Measurements from ENCODE around the gene FHIT. TPM values are rescaled to one million over a fixed set of nuclear protein-coding genes. Genes with fewer than 3 reads are reported as not detected.

Gene FHIT
- total and polyA plus RNA-seq, 7 donors: 0.98 to 10.4 (median 4.0) TPM

GRCh38 chr3:60176614-60177013 is 1074.6 kb downstream of the FHIT start:
- no peak for DNase-seq
- Histone ChIP-seq H3K36me3 (ENCODE audit: insufficient read depth in 1 of 2, low read depth in 1 of 2) (no peaks in the 10 kb centered on the region), H3K27ac (no peak overlapping the region), H3K27me3 (ENCODE audit: insufficient read depth in 3 of 3, low read length in 2 of 3) (no peaks in the 10 kb centered on the region), H3K4me1 (no peaks in the 10 kb centered on the region), H3K9me3 (no peaks in the 10 kb centered on the region), H3K4me3 (no peak overlapping the region)
- intact Hi-C loops (cut with DNase I): no loop called here
- no peak for TF ChIP-seq CTCF (IDR thresholded peaks at IDR 0.05)
- 44 to 45% (median 44%) methylated on average over 6 of the region's 6 CpGs for WGBS, 3 donors
- ATAC-seq: no peak

GRCh38 chr3:60175680-60176079 is 1075.6 kb downstream of the FHIT start:
- ATAC-seq: no peak
- 92 to 95% (median 93%) methylated on average over 3 of the region's 3 CpGs for WGBS, 3 donors

GRCh38 chr3:60169755-60170154 is 1081.5 kb downstream of the FHIT start:
- Histone ChIP-seq H3K9me3 (no peaks in the 10 kb centered on the region), H3K4me1 (no peaks in the 10 kb centered on the region), H3K4me3 (no peak overlapping the region), H3K27ac (no peak overlapping the region), H3K27me3 (ENCODE audit: insufficient read depth in 3 of 3, low read length in 2 of 3) (no peaks in the 10 kb centered on the region), H3K36me3 (ENCODE audit: insufficient read depth in 1 of 2, low read depth in 1 of 2) (no peaks in the 10 kb centered on the region)
- WGBS, 3 donors: 81 to 86% (median 84%) methylated on average over 5 of the region's 5 CpGs
- no peak for TF ChIP-seq CTCF (IDR thresholded peaks at IDR 0.05)
- intact Hi-C loops (cut with DNase I): loop anchor here in 1 of 2 donors (5.0 kb wide), 1 partner anchor 1032 kb away; no protein-coding TSS in a partner anchor
- ATAC-seq: no peak
- no peak for DNase-seq

More at GRCh38 chr3:60175680-60176079, 1075.6 kb downstream of the FHIT start:
- Histone ChIP-seq H3K9me3 (no peaks in the 10 kb centered on the region), H3K4me1 (no peaks in the 10 kb centered on the region), H3K36me3 (ENCODE audit: insufficient read depth in 1 of 2, low read depth in 1 of 2) (no peaks in the 10 kb centered on the region), H3K27ac (no peak overlapping the region), H3K4me3 (no peak overlapping the region), H3K27me3 (ENCODE audit: insufficient read depth in 3 of 3, low read length in 2 of 3) (no peaks in the 10 kb centered on the region)
- DNase-seq: no peak
- TF ChIP-seq CTCF (IDR thresholded peaks at IDR 0.05): no peak
- intact Hi-C loops (cut with DNase I): no loop called here

DNA sequence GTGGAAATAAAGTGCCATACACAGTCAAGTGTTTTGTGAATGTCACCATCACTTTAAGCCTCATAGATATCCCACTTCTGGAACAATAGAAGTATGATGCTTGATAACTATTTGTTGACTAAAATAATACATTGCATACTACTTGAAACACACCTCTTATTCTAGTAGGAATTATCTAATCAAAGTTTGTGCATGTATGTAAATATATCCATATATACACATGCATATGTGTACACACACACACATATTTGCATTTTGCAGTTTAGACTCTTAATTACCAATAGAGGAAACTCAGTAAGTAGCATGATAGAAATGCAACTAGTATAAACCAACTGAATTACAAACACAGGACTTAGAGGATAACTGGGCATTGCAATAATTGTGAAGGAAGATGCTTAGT is 1084.1 kb downstream of the FHIT start:
- intact Hi-C loops (cut with DNase I): no loop called here
- ATAC-seq: no peak

More for the DNA sequence above, 1084.1 kb downstream of the FHIT start:
- Histone ChIP-seq H3K9me3 (no peaks in the 10 kb centered on the region), H3K4me1 (no peaks in the 10 kb centered on the region), H3K27ac (no peak overlapping the region), H3K36me3 (ENCODE audit: insufficient read depth in 1 of 2, low read depth in 1 of 2) (no peaks in the 10 kb centered on the region), H3K27me3 (ENCODE audit: insufficient read depth in 3 of 3, low read length in 2 of 3) (no peaks in the 10 kb centered on the region), H3K4me3 (no peak overlapping the region)
- no peak for TF ChIP-seq CTCF (IDR thresholded peaks at IDR 0.05)
- no peak for DNase-seq

Measured in psoas muscle (tissue), 8 donors.